DMS79 treated with DMSO at 0.1 percent for 48 hours (cell line): ENCODE results near the gene AP2M1.
"Not testable (repeated sequence)": the region's sequence is repeated elsewhere in the genome, so short reads cannot be mapped to it uniquely, and the experiment has no call there.

Experiments
- DNase-seq: peaks from one replicate; lab custom pipeline; 2025; lab: John Stamatoyannopoulos, UW

The AP2M1 gene

GRCh38 chr3:184174646-184175492 is at the start of gene AP2M1:
AP2M1 (plus strand) TSS chr3:184174855; CDS start chr3:184176994, 2,139 bp downstream.
- DNase-seq = peak; percentile 99

GRCh38 chr3:184126006-184126405 is 48.6 kb upstream of the AP2M1 start:
- no peak for DNase-seq

- no peak for DNase-seq
Observed at GRCh38 chr3:184129012-184129411, 45.6 kb upstream of the AP2M1 start.

- no peak for DNase-seq
Observed at GRCh38 chr3:184132945-184133344, 41.7 kb upstream of the AP2M1 start.

- peak; percentile 64 for DNase-seq
Observed at GRCh38 chr3:184133840-184134745, 40.6 kb upstream of the AP2M1 start.

- DNase-seq = no peak
Observed at GRCh38 chr3:184134746-184135148, 39.9 kb upstream of the AP2M1 start.

- peak; percentile 87 for DNase-seq
Observed at GRCh38 chr3:184135149-184135910, 39.3 kb upstream of the AP2M1 start, which contains the start of gene EIF2B5. EIF2B5 (plus strand) TSS chr3:184135358; CDS start chr3:184135386, 28 bp downstream.

- no peak for DNase-seq
Observed at GRCh38 chr3:184135911-184136260, 38.8 kb upstream of the AP2M1 start.

- DNase-seq = no peak
Observed at GRCh38 chr3:184140436-184140835, 34.2 kb upstream of the AP2M1 start.

- DNase-seq = no peak
Observed at GRCh38 chr3:184142199-184142598, 32.5 kb upstream of the AP2M1 start.

GRCh38 chr3:184143327-184143726 is 31.3 kb upstream of the AP2M1 start:
- DNase-seq = no peak

GRCh38 chr3:184144505-184144904 is 30.1 kb upstream of the AP2M1 start:
- DNase-seq = no peak

- DNase-seq = no peak
Observed at GRCh38 chr3:184145111-184145524, 29.5 kb upstream of the AP2M1 start.

- DNase-seq = no peak
Observed at GRCh38 chr3:184145751-184146270, 28.8 kb upstream of the AP2M1 start.

- no peak for DNase-seq
Observed at GRCh38 chr3:184148076-184148475, 26.6 kb upstream of the AP2M1 start.

- DNase-seq = no peak
Observed at GRCh38 chr3:184149123-184149522, 25.5 kb upstream of the AP2M1 start.

GRCh38 chr3:184149770-184150169 is 24.9 kb upstream of the AP2M1 start:
- not testable (repeated sequence) for DNase-seq

GRCh38 chr3:184154885-184155643 is 19.6 kb upstream of the AP2M1 start, which contains the start of gene DVL3:
DVL3 (plus strand) TSS chr3:184155377; CDS start chr3:184155636, 259 bp downstream.
- peak; percentile 63 for DNase-seq

GRCh38 chr3:184155644-184156521 is 18.8 kb upstream of the AP2M1 start:
- DNase-seq = no peak

GRCh38 chr3:184156522-184156955 is 18.1 kb upstream of the AP2M1 start:
- DNase-seq = peak; percentile 22
